NCI-H2107 treated with DMSO at 0.1 percent for 48 hours (cell line): Measurements from ENCODE around the gene DEXI.

Experiments
- DNase-seq: peaks from one replicate; lab custom pipeline; 2025; ENCODE audit not compliant: unreplicated experiment; lab: John Stamatoyannopoulos, UW

Gene DEXI

DNA sequence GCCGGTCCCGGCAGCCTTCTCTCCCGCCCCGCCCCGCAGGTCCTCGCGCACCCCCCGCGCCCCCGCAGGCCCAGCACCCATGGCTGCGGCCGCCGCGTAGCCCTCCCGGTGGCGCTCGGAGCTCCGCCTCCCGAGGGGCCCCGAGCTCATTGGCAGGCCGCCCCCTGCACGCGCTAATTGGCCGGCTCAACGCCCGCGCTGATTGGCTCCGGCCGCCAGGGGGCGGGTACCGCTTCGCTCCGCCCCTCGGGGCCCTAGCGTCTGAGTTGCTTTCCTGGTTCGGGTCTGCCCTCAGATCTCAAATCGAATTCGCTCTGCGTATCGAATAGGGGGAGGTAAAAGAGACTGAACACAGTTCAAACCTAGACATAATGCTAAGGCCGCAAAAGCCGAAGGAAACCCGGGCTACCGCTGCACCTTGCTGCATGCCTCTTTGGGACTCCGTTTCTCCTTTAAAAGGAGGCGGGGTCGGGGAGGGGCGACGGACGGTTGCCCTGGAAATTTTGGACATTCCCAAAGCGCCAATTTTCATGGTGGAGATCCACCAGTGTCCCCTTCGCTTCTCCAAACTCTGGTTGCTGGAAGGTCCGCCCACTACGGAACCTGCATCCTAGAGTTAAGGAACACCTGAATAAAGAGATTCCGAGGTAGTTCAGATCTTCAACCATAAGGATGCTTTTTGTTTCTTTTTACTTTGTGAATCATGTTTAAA, at the start of gene DEXI:
DEXI (minus strand) TSS at position 117 of the 712 bp plus-strand sequence. CDS start 463 bp downstream, outside the sequence.
- peak; percentile 62 for DNase-seq

- no peak for DNase-seq
These were observed 48.1 kb upstream of the DEXI start for GRCh38 chr16:10990378-10990777.

DNA sequence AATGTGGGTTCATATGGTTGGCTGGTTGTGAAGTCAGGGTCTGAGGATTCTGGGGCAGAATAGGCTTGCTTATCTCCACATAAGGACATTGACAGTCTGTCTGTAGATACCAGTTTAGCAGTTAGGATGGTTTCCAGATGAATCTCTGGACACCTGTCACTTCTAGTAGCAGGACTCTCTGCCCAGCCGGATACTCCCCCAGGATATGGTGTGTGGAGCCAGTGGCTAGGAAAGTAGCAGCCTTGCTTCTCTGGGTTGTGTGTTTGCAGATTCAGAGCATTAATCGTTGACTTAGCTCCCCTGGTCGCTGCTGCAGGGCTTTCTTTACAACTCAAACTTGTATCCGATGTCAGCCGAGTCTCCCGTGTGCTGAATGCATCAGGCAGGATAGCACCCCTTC, 47.3 kb upstream of the DEXI start:
- DNase-seq = no peak

GRCh38 chr16:10988879-10989278, 46.6 kb upstream of the DEXI start:
- no peak for DNase-seq

DNA sequence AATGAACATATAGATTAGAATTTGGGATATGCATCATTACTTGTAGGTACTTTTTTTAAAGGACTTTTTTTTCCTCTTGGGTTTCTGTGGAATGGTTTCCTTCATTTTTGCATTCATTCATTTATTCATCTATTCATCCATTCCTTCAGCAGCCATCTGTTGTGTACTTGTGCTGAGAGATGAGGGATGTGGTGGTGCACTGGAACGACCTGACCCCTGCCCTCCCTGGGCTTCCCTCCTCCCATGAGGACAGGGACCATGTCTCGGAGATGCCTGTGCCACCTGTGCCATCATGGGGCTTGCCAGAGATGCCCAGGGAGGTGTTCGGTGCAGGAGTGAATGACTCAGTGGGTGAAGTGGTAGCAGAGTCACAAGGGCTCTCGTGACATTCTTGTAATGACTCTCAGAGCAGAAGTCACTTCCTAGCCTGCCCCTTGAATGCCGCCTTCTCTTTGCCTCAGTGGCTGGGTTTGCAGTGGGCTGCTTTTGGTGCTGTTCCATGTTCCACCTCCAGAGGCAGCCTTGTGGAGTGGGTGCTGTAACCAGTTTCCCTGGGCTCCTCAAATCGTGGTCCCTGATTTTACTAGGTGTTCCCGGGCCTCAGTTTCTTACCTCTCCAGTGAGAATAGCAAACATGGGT, 46.0 kb upstream of the DEXI start:
- DNase-seq = no peak

GRCh38 chr16:10987361-10988163, 45.3 kb upstream of the DEXI start:
- DNase-seq = no peak

GRCh38 chr16:10984509-10984908, 42.2 kb upstream of the DEXI start:
- no peak for DNase-seq

DNA sequence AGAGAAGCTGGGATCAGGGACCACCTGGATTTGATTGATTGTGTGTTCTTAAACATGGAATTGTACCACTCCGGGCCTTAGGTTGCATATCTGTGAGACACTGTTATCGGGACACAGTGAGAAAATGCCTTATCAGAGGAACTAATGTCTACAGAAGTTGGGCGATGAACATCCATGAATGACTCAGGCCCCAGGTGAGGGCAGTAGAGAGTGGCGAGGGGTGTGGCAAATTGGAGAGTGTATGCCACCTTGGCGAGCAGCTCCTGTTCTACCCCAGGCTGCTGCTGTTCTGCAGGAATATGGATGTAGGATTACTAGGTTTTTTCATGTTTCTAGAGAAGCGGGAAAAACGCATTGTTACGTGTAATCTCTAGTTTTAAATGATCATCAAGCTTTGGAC, 40.9 kb upstream of the DEXI start:
- DNase-seq = peak; percentile 34

GRCh38 chr16:10982465-10983150, 40.3 kb upstream of the DEXI start:
- DNase-seq = no peak

DNA sequence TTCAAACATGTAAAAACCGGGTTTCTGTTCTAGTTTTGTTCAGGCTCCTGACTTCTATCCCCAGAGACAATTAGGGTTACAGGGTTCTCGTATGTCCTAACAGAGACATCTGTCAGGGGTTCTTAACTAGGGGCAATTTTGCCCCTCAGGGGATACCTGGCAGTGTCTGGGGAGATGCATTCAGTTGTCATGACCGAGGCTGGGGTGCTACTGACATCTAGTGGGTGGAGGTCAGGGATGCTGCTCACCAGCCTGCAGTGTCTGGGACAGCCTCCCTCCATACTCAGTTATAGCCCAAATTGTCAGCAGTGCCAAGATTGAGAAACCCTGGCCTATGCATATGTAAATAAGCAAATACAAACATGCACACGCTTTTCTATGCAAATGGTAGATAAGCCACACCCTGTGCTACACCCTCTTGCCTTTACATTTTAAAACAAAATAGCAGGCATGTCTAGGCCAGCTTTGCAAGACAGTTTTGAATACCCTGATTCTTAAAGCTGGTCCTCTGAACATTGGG, 39.5 kb upstream of the DEXI start:
- DNase-seq = no peak

DNA sequence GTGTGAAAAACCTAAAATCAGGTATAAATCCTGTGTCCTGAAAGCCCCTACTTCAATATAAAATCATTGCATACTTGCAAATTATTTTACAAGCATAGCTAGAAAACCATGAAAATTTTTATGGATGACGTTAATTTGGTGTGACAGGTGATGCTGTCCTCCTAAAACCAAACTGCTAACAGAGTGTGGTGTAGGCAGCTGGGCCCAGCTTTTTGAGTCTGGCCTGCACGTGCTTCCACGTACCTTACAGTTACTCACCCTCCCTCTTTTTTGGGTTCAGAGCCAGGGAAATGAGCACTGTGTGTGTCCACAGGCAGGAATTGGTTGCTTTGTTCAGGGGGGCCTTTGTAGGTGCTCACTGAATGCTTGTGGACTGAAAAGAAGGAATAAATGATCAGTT, 38.5 kb upstream of the DEXI start:
- no peak for DNase-seq

DNA sequence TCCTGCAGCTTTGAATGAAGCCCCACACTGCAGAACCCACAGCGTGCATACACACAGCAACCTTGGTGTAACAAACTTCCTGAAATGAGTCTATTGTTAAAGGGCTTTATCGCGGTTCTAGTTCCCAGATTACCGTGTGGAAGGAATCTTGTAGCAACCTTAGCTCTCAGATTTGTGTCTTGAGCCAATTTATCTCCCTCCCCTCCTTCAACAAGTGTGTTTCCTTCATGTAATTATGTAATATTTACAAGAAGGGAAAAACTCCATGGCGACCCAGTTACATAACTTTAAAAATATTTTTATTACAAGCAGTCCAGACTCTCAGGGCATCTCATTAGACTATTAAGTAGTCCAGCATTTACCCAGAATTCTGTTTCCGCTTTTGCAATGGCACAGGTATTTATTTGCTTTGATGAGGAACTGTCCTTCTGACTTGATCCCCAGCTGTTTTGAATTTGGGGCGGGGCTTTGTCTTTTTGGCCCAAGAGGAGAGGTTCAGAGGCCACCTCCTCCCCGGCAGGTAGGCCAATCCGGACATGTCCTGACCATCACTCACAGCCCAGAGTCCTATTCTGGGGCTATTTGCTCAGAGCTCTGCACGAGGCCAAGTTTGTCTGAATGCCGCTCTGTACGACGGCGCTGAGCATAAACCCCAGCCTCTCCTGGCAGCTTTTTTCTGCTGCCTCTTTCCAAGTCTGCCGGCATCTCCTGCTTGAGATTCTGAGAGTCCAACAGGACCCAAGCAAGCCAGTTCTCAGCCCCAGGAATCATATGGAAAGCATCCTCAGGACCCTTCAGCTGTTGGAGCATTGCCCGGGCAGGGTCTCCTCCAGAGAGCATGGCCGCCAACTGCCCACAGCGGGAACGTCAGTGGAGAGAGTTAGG, 37.7 kb upstream of the DEXI start:
- DNase-seq = no peak

DNA sequence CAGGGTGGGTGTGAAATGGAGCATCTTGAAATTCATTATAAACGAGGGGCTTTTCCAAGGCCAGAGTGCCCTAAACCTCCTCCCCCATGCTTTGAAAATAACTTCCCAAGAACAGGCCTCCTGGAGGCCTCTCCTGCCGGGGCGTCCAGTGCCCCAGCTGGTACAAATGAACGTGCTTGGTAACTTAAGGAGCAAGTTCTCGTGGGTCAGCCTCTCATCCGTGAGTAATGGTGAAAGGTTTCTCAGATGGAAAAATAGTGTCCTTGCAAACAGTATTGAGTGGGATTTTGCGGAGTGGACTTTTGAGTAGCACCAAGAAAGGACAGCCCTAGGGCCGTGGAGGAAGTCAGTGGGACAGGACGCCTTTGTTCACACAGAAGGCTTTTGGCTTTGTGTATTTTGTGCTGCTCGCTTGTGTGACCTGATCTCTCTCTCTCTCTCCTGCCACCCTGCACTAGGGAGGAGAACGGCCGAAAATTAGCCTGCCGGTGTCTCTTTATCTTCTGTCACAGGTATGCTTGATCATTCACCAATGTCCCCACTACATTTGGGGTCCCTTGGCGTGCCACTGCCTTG, 36.7 kb upstream of the DEXI start:
- DNase-seq = no peak

GRCh38 chr16:10978124-10978523, 35.9 kb upstream of the DEXI start:
- no peak for DNase-seq

- no peak for DNase-seq
These were observed 34.4 kb upstream of the DEXI start for GRCh38 chr16:10976634-10977033.

DNA sequence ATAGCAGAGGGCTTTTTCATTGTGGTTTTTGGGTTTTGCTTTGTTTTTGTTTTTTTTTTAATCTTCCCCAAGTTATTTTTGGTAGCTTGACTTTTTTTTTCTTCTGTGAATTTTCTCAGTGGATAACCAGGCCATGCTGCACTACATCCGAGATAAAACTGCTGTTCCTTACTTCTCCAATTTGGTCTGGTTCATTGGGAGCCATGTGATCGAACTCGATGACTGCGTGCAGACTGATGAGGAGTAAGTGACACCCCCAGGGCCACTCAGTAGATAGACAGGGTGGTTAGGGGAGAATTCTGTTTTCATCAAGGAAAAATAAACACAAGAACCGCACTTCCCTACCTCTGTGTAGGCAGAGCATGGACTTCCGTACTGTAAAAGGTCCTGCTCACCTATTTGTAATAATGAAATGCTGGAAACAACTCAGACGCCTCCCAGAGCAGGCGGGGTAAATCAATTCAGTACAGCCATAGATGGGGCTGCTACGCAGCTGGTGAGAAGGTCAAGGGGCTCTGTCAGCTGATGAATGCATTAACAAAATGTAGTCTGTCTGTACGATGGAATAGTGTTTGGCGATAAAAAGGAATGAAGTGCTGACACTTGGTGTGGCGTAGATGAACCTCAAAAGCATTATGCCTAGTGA, 30.7 kb upstream of the DEXI start:
- no peak for DNase-seq

DNA sequence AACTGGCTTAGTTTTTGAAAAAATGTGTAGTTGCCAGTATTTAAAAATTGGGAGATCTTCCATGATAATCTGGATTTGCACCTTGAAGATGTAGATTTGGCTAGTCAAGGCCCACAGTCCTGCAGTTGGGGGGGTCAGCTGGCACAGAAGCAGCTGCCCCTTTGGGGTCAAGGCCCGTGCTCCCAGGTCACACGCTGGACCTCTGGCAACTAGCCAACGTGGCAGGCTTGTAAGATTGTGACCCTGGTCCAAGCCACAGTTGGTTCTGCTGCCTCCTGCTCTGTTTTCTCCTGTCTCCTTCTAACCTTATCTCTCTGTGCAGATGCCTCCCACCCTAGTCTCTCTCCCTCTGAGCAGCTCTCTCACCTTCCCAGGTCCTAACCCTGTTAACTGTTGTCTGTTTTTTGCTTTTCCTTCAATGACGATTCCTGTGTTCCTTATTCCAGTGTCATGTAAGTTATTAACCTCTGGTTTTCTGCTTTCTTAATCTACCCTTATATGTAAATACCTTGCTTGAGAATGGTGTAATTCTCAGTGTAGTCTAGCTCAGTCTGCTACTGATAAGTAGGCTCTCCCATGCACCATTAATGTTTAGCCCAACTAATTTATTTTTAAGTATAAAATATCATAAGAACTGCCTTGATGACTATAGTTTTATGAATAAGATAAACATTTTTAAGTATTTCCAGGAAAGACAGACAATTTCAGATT, 30.0 kb upstream of the DEXI start:
- DNase-seq = no peak

DNA sequence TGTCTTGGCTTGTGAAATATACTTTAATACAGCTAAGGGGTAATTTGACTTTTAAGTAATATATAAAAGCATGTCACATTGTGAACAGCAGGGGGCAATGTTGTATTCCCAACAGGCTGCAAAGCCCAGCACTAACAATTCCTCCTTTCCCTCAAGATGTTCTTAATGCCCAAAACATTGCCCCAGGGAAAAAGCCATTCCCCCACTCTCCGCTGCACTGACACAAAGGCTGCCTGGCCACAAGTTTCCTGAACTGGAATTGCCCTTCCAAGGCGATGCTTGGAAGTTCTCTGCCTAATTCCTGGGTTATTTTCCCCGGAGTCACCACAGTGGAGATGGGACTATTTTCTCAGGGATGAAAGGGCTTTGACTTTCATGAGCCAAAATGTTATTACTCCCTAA, 29.3 kb upstream of the DEXI start:
- DNase-seq = peak; percentile 83

GRCh38 chr16:10970065-10970464, 27.8 kb upstream of the DEXI start:
- DNase-seq = no peak
